Caco-2 (cell line): ENCODE data around the gene ARHGEF28. TPM values are rescaled to one million over a fixed set of nuclear protein-coding genes. Genes with fewer than 3 reads are reported as not detected.

Source experiments
- BruUV-seq: library from RNA; stranded (reverse); fragments of 400-500 nt; replicated peaks from 2 replicates; lab custom pipeline; 2021; lab: Mats Ljungman, UMichigan
- CTCF ChIA-PET: fragments of 300-600 bp; sonication (Branson Sonifier 250); formaldehyde crosslinking; loops from one replicate; lab custom pipeline; 2022; ENCODE audit warnings: antibody characterized with exemption; lab: Charles Lee
- POLR2A ChIA-PET: fragments of 300-600 bp; sonication (Branson Sonifier 250); formaldehyde crosslinking; loops from one replicate; lab custom pipeline; 2022; ENCODE audit warnings: antibody characterized with exemption; lab: Charles Lee
- DNase-seq, 2 experiments: peaks; one replicate each; pipeline versions ENCODE4 v3.0.0 to v3.0.0-alpha.2; 2020 to 2022
- H3K27me3 ChIP-seq: replicated peaks from 2 replicates; pipeline ENCODE4 v1.6.0; 2011; ENCODE audit warnings: low read length; ENCODE audit not compliant: control insufficient read depth, insufficient read depth
- H3K36me3 ChIP-seq: 2 replicates; pipeline ENCODE4 v1.5.1; 2011; ENCODE audit warnings: low read length; ENCODE audit not compliant: control insufficient read depth, insufficient read depth
- H3K4me1 ChIP-seq: fragments of 250-450 bp; sonication (Bioruptor Pico); 2 replicates; pipeline ENCODE4 v1.5.1; 2020; ENCODE audit warnings: mild to moderate bottlenecking
- H3K4me3 ChIP-seq: 2 replicates; pipeline ENCODE4 v1.5.1; 2011; ENCODE audit warnings: low read depth, mild to moderate bottlenecking, control low read depth, low read length
- H3K9me3 ChIP-seq: fragments of 250-450 bp; sonication (Bioruptor Pico); 2 replicates; pipeline ENCODE4 v1.5.1; 2020; ENCODE audit warnings: mild to moderate bottlenecking, moderate library complexity
- H3K27ac Mint-ChIP-seq: one replicate; pipeline ENCODE4 v1.8.0; 2022; ENCODE audit warnings: mixed read lengths; ENCODE audit not compliant: unreplicated experiment
- H3K27me3 Mint-ChIP-seq: one replicate; pipeline ENCODE4 v1.8.0; 2022; ENCODE audit warnings: mixed read lengths; ENCODE audit not compliant: insufficient read depth, unreplicated experiment
- H3K36me3 Mint-ChIP-seq: one replicate; pipeline ENCODE4 v1.8.0; 2022; ENCODE audit warnings: mild to moderate bottlenecking, mixed read lengths; ENCODE audit not compliant: insufficient read depth, unreplicated experiment
- H3K4me1 Mint-ChIP-seq: one replicate; pipeline ENCODE4 v1.8.0; 2022; ENCODE audit warnings: low read depth, mixed read lengths; ENCODE audit not compliant: unreplicated experiment
- H3K4me3 Mint-ChIP-seq: one replicate; pipeline ENCODE4 v1.8.0; 2022; ENCODE audit warnings: mild to moderate bottlenecking, moderate library complexity, mixed read lengths; ENCODE audit not compliant: unreplicated experiment
- H3K9me3 Mint-ChIP-seq: one replicate; pipeline ENCODE4 v1.8.0; 2022; ENCODE audit warnings: mixed read lengths; ENCODE audit not compliant: unreplicated experiment
- intact Hi-C: fragments of 100-400 bp; cut with micrococcal nuclease; formaldehyde crosslinking; loops from one replicate; pipeline ENCODE4 v1.10.0; 2022; ENCODE audit not compliant: unreplicated experiment
- total RNA-seq: library from RNA; stranded (reverse); gene quantifications from 2 replicates; pipeline ENCODE4 v1.2.3, GENCODE V29; 2022
- TF ChIP-seq, protein P1 (sequence below), 2 experiments: fragments of 200-600 bp in 1 of 2; IDR thresholded peaks; 1 replicate in 1 of 2; 2 replicates in 1 of 2; pipeline versions ENCODE4 v1.5.1 to v1.8.0; 2011 to 2022; ENCODE audit warnings: antibody characterized with exemption in 1 of 2, control low read depth in 1 of 2, inconsistent platforms in 1 of 2, low read depth in 1 of 2, low read length in 1 of 2, mild to moderate bottlenecking in 1 of 2, moderate library complexity in 1 of 2; ENCODE audit not compliant: insufficient read depth in 1 of 2, severe bottlenecking in 1 of 2, unreplicated experiment in 1 of 2

Gene ARHGEF28
- total RNA-seq, 1 experiment from 2014 or later = 4.6 TPM

DNA sequence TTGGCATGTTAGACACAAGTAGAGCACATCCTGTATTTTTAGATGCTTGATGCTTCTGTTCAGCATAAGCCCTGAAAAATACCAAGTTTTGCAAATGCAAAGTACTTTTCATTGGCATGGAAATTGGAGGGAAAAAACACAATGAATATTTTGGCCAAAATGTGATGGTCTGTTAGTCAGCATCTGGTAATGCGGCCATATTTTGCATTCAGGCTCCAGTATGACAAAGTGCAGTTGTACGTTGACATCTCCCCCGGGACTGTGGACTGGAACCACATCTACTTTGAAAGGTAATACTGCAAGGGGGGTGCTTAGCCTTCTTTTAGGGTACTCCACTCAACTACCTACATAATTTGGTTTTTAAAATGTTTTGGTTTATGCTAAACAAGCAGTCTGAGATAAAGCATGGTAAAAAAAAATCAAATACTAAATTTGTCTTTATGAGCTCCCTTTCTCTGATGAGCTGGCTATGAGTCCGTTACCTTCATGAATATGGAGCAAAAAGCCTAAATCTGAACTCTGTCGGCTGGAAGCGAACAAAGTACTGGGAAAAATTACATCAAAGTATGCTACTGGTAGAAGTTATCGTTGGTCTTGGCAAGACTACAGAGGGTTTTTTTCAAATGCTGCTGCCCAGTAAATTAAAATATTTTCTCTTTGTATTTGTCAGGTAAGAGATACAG lies 297.0 kb downstream of the ARHGEF28 start:
- Histone ChIP-seq H3K4me3 (no peak overlapping the region), H3K36me3 (no peaks in the 10 kb centered on the region), H3K4me1 (no peaks in the 10 kb centered on the region), H3K9me3 (no peaks in the 10 kb centered on the region), H3K27me3 (no peaks in the 10 kb centered on the region)
- ChIA-PET CTCF (no interaction called here), POLR2A (no interaction called here)
- BruUV-seq = no TSS peak
- Mint-ChIP-seq H3K4me1 (no peaks in the 10 kb centered on the region), H3K9me3 (no peaks in the 10 kb centered on the region), H3K27me3 (no peaks in the 10 kb centered on the region), H3K4me3 (no peak overlapping the region), H3K36me3 (no peaks in the 10 kb centered on the region), H3K27ac (no peak overlapping the region)
- TF ChIP-seq, protein P1, sequence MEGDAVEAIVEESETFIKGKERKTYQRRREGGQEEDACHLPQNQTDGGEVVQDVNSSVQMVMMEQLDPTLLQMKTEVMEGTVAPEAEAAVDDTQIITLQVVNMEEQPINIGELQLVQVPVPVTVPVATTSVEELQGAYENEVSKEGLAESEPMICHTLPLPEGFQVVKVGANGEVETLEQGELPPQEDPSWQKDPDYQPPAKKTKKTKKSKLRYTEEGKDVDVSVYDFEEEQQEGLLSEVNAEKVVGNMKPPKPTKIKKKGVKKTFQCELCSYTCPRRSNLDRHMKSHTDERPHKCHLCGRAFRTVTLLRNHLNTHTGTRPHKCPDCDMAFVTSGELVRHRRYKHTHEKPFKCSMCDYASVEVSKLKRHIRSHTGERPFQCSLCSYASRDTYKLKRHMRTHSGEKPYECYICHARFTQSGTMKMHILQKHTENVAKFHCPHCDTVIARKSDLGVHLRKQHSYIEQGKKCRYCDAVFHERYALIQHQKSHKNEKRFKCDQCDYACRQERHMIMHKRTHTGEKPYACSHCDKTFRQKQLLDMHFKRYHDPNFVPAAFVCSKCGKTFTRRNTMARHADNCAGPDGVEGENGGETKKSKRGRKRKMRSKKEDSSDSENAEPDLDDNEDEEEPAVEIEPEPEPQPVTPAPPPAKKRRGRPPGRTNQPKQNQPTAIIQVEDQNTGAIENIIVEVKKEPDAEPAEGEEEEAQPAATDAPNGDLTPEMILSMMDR (IDR thresholded peaks at IDR 0.05; ENCODE audit: insufficient read depth in 1 of 2, low read depth in 1 of 2, low read length in 1 of 2, severe bottlenecking in 1 of 2, unreplicated experiment in 1 of 2) = no peak
- intact Hi-C loops = no loop called here
- no peak for DNase-seq

DNA sequence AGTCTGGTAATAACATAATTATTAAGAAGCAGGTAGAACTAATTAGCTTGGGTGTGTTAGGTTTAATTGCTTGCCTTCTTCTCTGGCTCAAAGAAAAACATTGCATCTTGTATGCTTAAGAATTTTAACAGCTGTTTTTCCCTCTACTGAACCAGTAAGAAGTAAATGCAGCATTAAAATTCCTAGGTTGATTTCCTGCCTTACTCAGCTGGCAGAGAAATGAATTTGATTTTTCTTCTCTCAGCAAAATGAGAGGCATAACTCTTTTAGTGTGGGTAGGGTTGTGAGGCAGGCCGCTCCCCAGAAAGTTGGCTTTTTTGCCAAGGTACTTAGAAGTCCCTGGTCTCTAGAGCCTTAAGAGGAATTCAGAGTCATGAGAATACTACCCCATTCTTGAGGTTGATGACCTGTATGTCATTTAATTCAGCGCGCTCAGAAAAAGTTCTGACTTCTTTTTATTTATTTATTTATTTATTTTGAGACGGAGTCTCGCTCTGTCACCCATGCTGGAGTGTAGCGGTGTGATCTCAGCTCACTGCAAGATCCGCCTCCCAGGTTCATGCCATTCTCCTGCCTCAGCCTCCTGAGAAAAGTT lies 302.6 kb downstream of the ARHGEF28 start:
- ChIA-PET CTCF (no interaction called here), POLR2A (no interaction called here)
- H3K36me3 ChIP-seq = no peaks in the 10 kb centered on the region
- Mint-ChIP-seq H3K4me3 (no peak overlapping the region), H3K27me3 (no peaks in the 10 kb centered on the region), H3K4me1 (no peaks in the 10 kb centered on the region), H3K9me3 (no peaks in the 10 kb centered on the region), H3K27ac (no peak overlapping the region), H3K36me3 (no peaks in the 10 kb centered on the region)
- intact Hi-C loops = no loop called here
- no peaks in the 10 kb centered on the region for H3K27me3 ChIP-seq
- no peak overlapping the region for H3K4me3 ChIP-seq
- TF ChIP-seq, protein P1 (IDR thresholded peaks at IDR 0.05; ENCODE audit: insufficient read depth in 1 of 2, low read depth in 1 of 2, low read length in 1 of 2, severe bottlenecking in 1 of 2, unreplicated experiment in 1 of 2) = no peak
- no TSS peak for BruUV-seq
- no peak for DNase-seq
- H3K9me3 ChIP-seq = no peaks in the 10 kb centered on the region
- H3K4me1 ChIP-seq = no peaks in the 10 kb centered on the region

DNA sequence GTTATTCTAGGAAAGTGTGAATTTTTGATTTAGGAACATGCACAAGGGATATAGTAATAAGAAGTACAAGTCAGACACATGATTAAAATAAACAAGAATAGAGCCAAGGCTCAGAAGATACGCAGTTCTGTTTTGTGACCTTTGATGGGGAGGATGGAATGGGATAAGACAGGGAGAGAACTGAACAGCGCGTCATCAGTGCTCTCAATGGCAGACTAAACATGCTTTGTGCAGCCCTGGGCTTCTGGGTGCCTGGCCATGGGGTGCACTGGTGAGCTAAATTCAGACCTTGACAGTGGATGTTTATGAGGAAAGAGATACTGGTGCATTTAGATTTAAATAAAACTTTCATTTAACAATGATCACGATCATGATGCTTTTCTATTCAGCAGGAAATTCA lies 309.7 kb downstream of the ARHGEF28 start:
- Histone ChIP-seq H3K36me3 (no peaks in the 10 kb centered on the region), H3K4me1 (peaks cover 5% of the 10 kb centered on the region; the same call in 1 of the 2 replicates), H3K4me3 (no peak overlapping the region), H3K27me3 (no peaks in the 10 kb centered on the region), H3K9me3 (no peaks in the 10 kb centered on the region)
- Mint-ChIP-seq H3K4me3 (no peak overlapping the region), H3K9me3 (no peaks in the 10 kb centered on the region), H3K4me1 (no peaks in the 10 kb centered on the region), H3K27me3 (no peaks in the 10 kb centered on the region), H3K27ac (no peak overlapping the region), H3K36me3 (no peaks in the 10 kb centered on the region)
- TF ChIP-seq, protein P1 (IDR thresholded peaks at IDR 0.05; ENCODE audit: insufficient read depth in 1 of 2, low read depth in 1 of 2, low read length in 1 of 2, severe bottlenecking in 1 of 2, unreplicated experiment in 1 of 2) = no peak
- POLR2A ChIA-PET = no interaction called here
- no peak for DNase-seq
- no TSS peak for BruUV-seq
- CTCF ChIA-PET = no interaction called here
- intact Hi-C loops = no loop called here
